ENCODE data around the gene FGR. TPM values are rescaled to one million over a fixed set of nuclear protein-coding genes. Genes with fewer than 3 reads are reported as not detected.
A peak's percentile ranks its signal among the peaks of the same experiment; 100 is the strongest.

FGR gene
- polyA plus RNA-seq, 1 of the 3 experiments (the other 2 are of a cell fraction), result not detected

DNA sequence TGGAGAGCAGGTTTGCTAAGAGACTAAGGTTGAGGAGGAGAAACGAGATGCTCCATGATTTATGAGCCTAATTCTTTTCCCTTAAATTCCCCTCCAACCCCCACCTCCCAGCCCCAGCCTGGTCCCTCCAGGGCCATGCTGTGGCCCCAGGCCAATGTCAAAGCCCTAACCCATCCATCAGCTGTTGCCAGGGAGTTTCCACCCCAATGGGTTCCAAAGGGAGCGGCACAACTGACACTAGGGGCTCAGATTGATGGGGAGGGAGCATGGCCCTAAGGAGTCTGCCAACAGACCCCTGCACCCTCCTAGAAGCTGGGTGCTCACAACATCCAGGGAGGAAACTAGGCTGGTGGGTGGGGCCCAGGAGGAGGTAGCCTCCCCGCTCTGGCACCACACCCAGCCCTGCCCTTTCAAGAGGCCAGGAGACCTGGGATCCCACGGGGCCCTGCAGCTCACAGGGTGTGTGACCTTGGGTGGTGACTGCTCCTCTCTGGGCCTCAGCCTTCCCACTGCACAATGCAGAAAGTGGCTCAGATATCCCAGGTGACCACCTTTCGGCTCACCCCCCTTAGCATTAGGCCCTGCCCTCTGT, 44.0 kb downstream of the FGR start:
- peaks cover 50 to 63% of the 10 kb centered on the region in 2 experiments for H3K4me1 ChIP-seq (ENCODE audit: control insufficient read depth in 1 of 2, insufficient read depth in 2 of 2, low read depth in 1 of 2, low read length in 1 of 2)
- CTCF ChIA-PET, result interaction anchor here (0.7 to 27.7 kb wide), 11 partner anchors 10 to 290 kb away, joined by 3 to 603 read pairs (median 4); no protein-coding TSS in a partner anchor
- no peak overlapping the region for H3K9ac ChIP-seq
- H3K27ac ChIP-seq (ENCODE audit: low read depth in 2 of 2, low read length in 1 of 2), result peak overlapping the region in 1 of 2 experiments; percentile 84; a peak in 2 of 4 replicates
- POLR2A ChIA-PET, result interaction anchor here (0.5 to 1.8 kb wide), 5 partner anchors 8 to 784 kb away, joined by 3 to 7 read pairs (median 6); no protein-coding TSS in a partner anchor
- peaks cover 88% of the 10 kb centered on the region for H3K79me2 ChIP-seq (ENCODE audit: insufficient read depth)
- 58% methylated on average over 1 of the region's 5 CpGs for WGBS (ENCODE audit: low lambda C conversion rate)
- no peaks in the 10 kb centered on the region for H3K27me3 ChIP-seq (ENCODE audit: insufficient read depth)
- H3K4me3 ChIP-seq (ENCODE audit: low read depth in 2 of 2, low read length in 1 of 2), result no peak overlapping the region
- TF ChIP-seq, protein P1, sequence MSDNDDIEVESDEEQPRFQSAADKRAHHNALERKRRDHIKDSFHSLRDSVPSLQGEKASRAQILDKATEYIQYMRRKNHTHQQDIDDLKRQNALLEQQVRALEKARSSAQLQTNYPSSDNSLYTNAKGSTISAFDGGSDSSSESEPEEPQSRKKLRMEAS (IDR thresholded peaks at IDR 0.05; ENCODE audit: low read depth), result no peak
- TF ChIP-seq YY1 (IDR thresholded peaks at IDR 0.05; ENCODE audit: low read depth) (no peak), EZH2phosphoT487 (IDR thresholded peaks at IDR 0.05; ENCODE audit: borderline replicate concordance, low read depth) (no peak), RFX5 (IDR thresholded peaks at IDR 0.05; ENCODE audit: low read length) (peak; percentile 88)
- no peaks in the 10 kb centered on the region for H3F3A ChIP-seq (replicated peaks; ENCODE audit: insufficient read depth)
- peak overlapping the region; percentile 36; the same call in 1 of the 2 replicates for H3K4me2 ChIP-seq
- H2AFZ ChIP-seq (ENCODE audit: low read depth), result no peak overlapping the region
- no peak for DNase-seq
- no peaks in the 10 kb centered on the region for H3K9me2 ChIP-seq
- no peaks in the 10 kb centered on the region for H3K9me3 ChIP-seq
- H3K36me3 ChIP-seq (replicated peaks in 1 of 2; ENCODE audit: control insufficient read depth in 1 of 2, insufficient read depth in 2 of 2, low read length in 1 of 2), result peaks cover 0 to 2% of the 10 kb centered on the region in 2 experiments
- peaks cover 72% of the 10 kb centered on the region for H4K20me1 ChIP-seq (ENCODE audit: insufficient read depth)

- Histone ChIP-seq H3K9me3 (no peaks in the 10 kb centered on the region), H3K27me3 (ENCODE audit: insufficient read depth) (no peaks in the 10 kb centered on the region), H3F3A (replicated peaks; ENCODE audit: insufficient read depth) (no peaks in the 10 kb centered on the region), H3K9ac (no peak overlapping the region), H3K79me2 (ENCODE audit: insufficient read depth) (peaks cover 85% of the 10 kb centered on the region), H3K4me2 (peak overlapping the region; percentile 36; the same call in 1 of the 2 replicates), H3K4me1 (ENCODE audit: control insufficient read depth in 1 of 2, insufficient read depth in 2 of 2, low read depth in 1 of 2, low read length in 1 of 2) (peaks cover 42 to 55% of the 10 kb centered on the region in 2 experiments), H4K20me1 (ENCODE audit: insufficient read depth) (peaks cover 72% of the 10 kb centered on the region), H2AFZ (ENCODE audit: low read depth) (no peak overlapping the region), H3K36me3 (replicated peaks in 1 of 2; ENCODE audit: control insufficient read depth in 1 of 2, insufficient read depth in 2 of 2, low read length in 1 of 2) (peaks cover 0 to 2% of the 10 kb centered on the region in 2 experiments), H3K27ac (ENCODE audit: low read depth in 2 of 2, low read length in 1 of 2) (peak overlapping the region; percentile 24 to 84), H3K4me3 (ENCODE audit: low read depth in 2 of 2, low read length in 1 of 2) (no peak overlapping the region), H3K9me2 (no peaks in the 10 kb centered on the region)
- DNase-seq, result peak; percentile 87
- ChIA-PET POLR2A (interaction anchor here (1.4 to 1.8 kb wide), 3 partner anchors 10 to 28 kb away, joined by 6 to 7 read pairs (median 6); no protein-coding TSS in a partner anchor), CTCF (interaction anchor here (1.2 to 27.7 kb wide), 6 partner anchors 9 to 66 kb away, joined by 3 to 603 read pairs (median 7); no protein-coding TSS in a partner anchor)
- TF ChIP-seq MXI1 (IDR thresholded peaks at IDR 0.05; ENCODE audit: low read depth, low read length) (peak; percentile 52), NFIC (IDR thresholded peaks at IDR 0.05; ENCODE audit: borderline replicate concordance) (peak; percentile 70), ZBTB33 (IDR thresholded peaks at IDR 0.05; ENCODE audit: borderline replicate concordance, low read depth) (no peak), USF1 (IDR thresholded peaks at IDR 0.05; ENCODE audit: borderline replicate concordance, low read depth) (peak; percentile 45; the same call in 1 of the 2 replicates)
- 0% methylated on average over 1 of the region's 13 CpGs for WGBS (ENCODE audit: low lambda C conversion rate)
Measured at GRCh38 chr1:27589841-27590426, 45.1 kb downstream of the FGR start.
